GM19372 (cell line): ENCODE measurements around the gene CEP83.

Experiments
- ATAC-seq: cut with Tn5 transposase; IDR thresholded peaks from one replicate; pipeline ENCODE4 v1.9.1; 2021; ENCODE audit warnings: mild to moderate bottlenecking, low read depth, moderate library complexity; ENCODE audit not compliant: unreplicated experiment

Gene CEP83

GRCh38 chr12:94277426-94278000 is 182.2 kb downstream of the CEP83 start:
- ATAC-seq, result no peak

- ATAC-seq, result no peak
Observed at GRCh38 chr12:94276725-94277124, 182.9 kb downstream of the CEP83 start.

- ATAC-seq, result no peak
Observed at GRCh38 chr12:94273272-94273671, 186.4 kb downstream of the CEP83 start.

- ATAC-seq, result no peak
Observed at GRCh38 chr12:94272280-94272679, 187.4 kb downstream of the CEP83 start.

GRCh38 chr12:94271351-94271750 is 188.3 kb downstream of the CEP83 start:
- no peak for ATAC-seq

GRCh38 chr12:94269316-94269999 is 190.2 kb downstream of the CEP83 start:
- no peak for ATAC-seq

GRCh38 chr12:94267921-94268471 is 191.7 kb downstream of the CEP83 start:
- ATAC-seq, result no peak

- no peak for ATAC-seq
Observed at GRCh38 chr12:94267537-94267872, 192.2 kb downstream of the CEP83 start.

- no peak for ATAC-seq
Observed at GRCh38 chr12:94266796-94267536, 192.7 kb downstream of the CEP83 start.

GRCh38 chr12:94265966-94266745 is 193.5 kb downstream of the CEP83 start:
- no peak for ATAC-seq

- ATAC-seq, result no peak
Observed at GRCh38 chr12:94265539-94265938, 194.1 kb downstream of the CEP83 start.

- no peak for ATAC-seq
Observed at GRCh38 chr12:94264736-94265485, 194.8 kb downstream of the CEP83 start.

GRCh38 chr12:94263905-94264561 is 195.6 kb downstream of the CEP83 start:
- no peak for ATAC-seq

- ATAC-seq, result peak; percentile 32
Observed at GRCh38 chr12:94263011-94263811, 196.5 kb downstream of the CEP83 start.

GRCh38 chr12:94262228-94263010 is 197.2 kb downstream of the CEP83 start:
- peak; percentile 38 for ATAC-seq

- ATAC-seq, result no peak
Observed at GRCh38 chr12:94261786-94262185, 197.9 kb downstream of the CEP83 start.

GRCh38 chr12:94261119-94261518 is 198.5 kb downstream of the CEP83 start:
- ATAC-seq, result no peak

- ATAC-seq, result no peak
Observed at GRCh38 chr12:94260717-94261116, 198.9 kb downstream of the CEP83 start.
